Loucy (cell line): Measurements from ENCODE around the gene RHOA.
"Not testable (repeated sequence)": the region's sequence is repeated elsewhere in the genome, so short reads cannot be mapped to it uniquely, and the experiment has no call there.

Source experiments
- H2AFZ ChIP-seq: fragments of 200-600 bp; sonication (generic); 2 replicates; pipeline ENCODE4 v1.6.0; 2016; ENCODE audit warnings: antibody characterized with exemption, mild to moderate bottlenecking, low read length, moderate library complexity
- H3F3A ChIP-seq: fragments of 200-600 bp; 2 replicates; pipeline ENCODE4 v1.6.0; 2016; ENCODE audit warnings: antibody characterized with exemption, low read depth, mild to moderate bottlenecking
- H3K27me3 ChIP-seq: fragments of 200-600 bp; sonication (generic); 2 replicates; pipeline ENCODE4 v1.6.1; 2014; ENCODE audit warnings: low read length, mild to moderate bottlenecking; ENCODE audit not compliant: insufficient read depth, poor library complexity, severe bottlenecking
- H3K36me3 ChIP-seq: fragments of 200-600 bp; sonication (generic); 2 replicates; pipeline ENCODE4 v1.6.1; 2016; ENCODE audit warnings: low read length; ENCODE audit not compliant: insufficient read depth
- H3K4me1 ChIP-seq: fragments of 200-600 bp; sonication (generic); 2 replicates; pipeline ENCODE4 v1.5.1; 2014; ENCODE audit warnings: low read length, mild to moderate bottlenecking; ENCODE audit not compliant: insufficient read depth, poor library complexity, severe bottlenecking
- H3K4me2 ChIP-seq: fragments of 200-600 bp; sonication (generic); 2 replicates; pipeline ENCODE4 v1.6.0; 2014; ENCODE audit warnings: antibody characterized with exemption, low read length, low read depth, mild to moderate bottlenecking; ENCODE audit not compliant: poor library complexity, severe bottlenecking
- H3K4me3 ChIP-seq: fragments of 200-600 bp; sonication (generic); 2 replicates; pipeline ENCODE4 v1.5.1; 2014; ENCODE audit warnings: low read length, mild to moderate bottlenecking, mixed read lengths; ENCODE audit not compliant: poor library complexity, severe bottlenecking
- H3K79me2 ChIP-seq: fragments of 200-600 bp; sonication (generic); 2 replicates; pipeline ENCODE4 v1.6.1; 2014; ENCODE audit warnings: low read length; ENCODE audit not compliant: insufficient read depth
- H3K9ac ChIP-seq: fragments of 200-600 bp; sonication (generic); 2 replicates; pipeline ENCODE4 v1.6.0; 2014; ENCODE audit warnings: mild to moderate bottlenecking, low read depth, low read length, moderate library complexity; ENCODE audit not compliant: poor library complexity, severe bottlenecking
- H3K9me2 ChIP-seq: fragments of 200-600 bp; sonication (generic); replicated peaks from 2 replicates; pipeline ENCODE4 v1.6.1; 2016; ENCODE audit warnings: low read depth, low read length, mixed read lengths
- H3K9me3 ChIP-seq: fragments of 200-600 bp; sonication (generic); 2 replicates; pipeline ENCODE4 v1.6.1; 2014; ENCODE audit warnings: mild to moderate bottlenecking, antibody characterized with exemption, low read length, low read depth; ENCODE audit not compliant: insufficient read depth
- H4K20me1 ChIP-seq: fragments of 200-600 bp; sonication (generic); 2 replicates; pipeline ENCODE4 v1.6.0; 2014; ENCODE audit warnings: antibody characterized with exemption, low read length, mild to moderate bottlenecking; ENCODE audit not compliant: insufficient read depth, poor library complexity, severe bottlenecking
- EZH2phosphoT487 ChIP-seq: fragments of 200-600 bp; IDR thresholded peaks from 2 replicates; pipeline ENCODE4 v1.6.1; 2018; ENCODE audit warnings: antibody characterized with exemption, mild to moderate bottlenecking, moderate library complexity, borderline replicate concordance
- TF ChIP-seq, protein P1 (sequence below): fragments of 200-600 bp; sonication (generic); conservative IDR thresholded peaks from 2 replicates; pipeline ENCODE4 v1.5.1; 2014; ENCODE audit warnings: mild to moderate bottlenecking, antibody characterized with exemption, low read length

RHOA gene

DNA sequence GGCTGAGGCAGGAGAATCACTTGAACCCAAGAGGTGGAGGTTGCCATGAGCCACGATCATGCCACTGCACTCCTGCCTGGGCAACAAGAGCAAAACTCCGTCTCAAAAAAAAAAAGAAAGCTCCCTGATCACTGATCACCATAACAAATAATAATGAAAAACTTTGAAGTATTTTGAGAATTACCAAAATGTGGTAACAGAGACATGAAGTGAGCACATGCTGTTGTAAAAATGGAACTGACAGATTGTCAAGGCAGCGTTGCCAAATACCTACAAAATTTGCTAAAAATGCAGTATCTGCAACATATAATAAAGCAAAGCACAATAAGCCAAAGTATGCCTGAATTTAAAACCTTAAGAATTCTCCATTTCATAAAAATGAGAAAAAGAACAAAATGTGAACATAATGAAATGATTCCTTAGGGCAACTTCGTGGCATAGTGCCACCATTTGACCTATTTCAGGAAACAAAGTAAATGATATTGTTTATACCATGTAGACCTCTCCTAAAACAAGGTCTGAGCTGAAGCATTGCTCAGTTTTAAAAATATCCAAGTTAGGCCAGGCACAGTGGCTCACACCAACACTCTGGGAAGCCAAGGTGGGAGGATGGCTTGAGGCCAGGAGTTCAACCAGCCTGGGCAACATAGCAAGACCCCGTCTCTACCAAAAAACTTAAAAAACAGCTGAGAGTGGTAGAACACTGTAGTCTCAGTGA is 77.7 kb downstream of the RHOA start:
- Histone ChIP-seq H3K4me1 (peaks cover 15% of the 10 kb centered on the region), H3K79me2 (peaks cover 48% of the 10 kb centered on the region), H3K4me3 (no peak overlapping the region), H3K4me2 (peak overlapping the region; percentile 4), H3F3A (no peaks in the 10 kb centered on the region), H4K20me1 (peaks cover 3% of the 10 kb centered on the region), H3K27me3 (no peaks in the 10 kb centered on the region), H3K9ac (no peak overlapping the region), H3K9me2 (no peaks in the 10 kb centered on the region), H3K36me3 (peaks cover 51% of the 10 kb centered on the region), H3K9me3 (no peaks in the 10 kb centered on the region), H2AFZ (no peak overlapping the region)
- no peak for TF ChIP-seq EZH2phosphoT487
- TF ChIP-seq, protein P1, sequence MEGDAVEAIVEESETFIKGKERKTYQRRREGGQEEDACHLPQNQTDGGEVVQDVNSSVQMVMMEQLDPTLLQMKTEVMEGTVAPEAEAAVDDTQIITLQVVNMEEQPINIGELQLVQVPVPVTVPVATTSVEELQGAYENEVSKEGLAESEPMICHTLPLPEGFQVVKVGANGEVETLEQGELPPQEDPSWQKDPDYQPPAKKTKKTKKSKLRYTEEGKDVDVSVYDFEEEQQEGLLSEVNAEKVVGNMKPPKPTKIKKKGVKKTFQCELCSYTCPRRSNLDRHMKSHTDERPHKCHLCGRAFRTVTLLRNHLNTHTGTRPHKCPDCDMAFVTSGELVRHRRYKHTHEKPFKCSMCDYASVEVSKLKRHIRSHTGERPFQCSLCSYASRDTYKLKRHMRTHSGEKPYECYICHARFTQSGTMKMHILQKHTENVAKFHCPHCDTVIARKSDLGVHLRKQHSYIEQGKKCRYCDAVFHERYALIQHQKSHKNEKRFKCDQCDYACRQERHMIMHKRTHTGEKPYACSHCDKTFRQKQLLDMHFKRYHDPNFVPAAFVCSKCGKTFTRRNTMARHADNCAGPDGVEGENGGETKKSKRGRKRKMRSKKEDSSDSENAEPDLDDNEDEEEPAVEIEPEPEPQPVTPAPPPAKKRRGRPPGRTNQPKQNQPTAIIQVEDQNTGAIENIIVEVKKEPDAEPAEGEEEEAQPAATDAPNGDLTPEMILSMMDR: no peak

- H3K4me2 ChIP-seq: no peak overlapping the region
- H3K9me3 ChIP-seq: no peaks in the 10 kb centered on the region
- TF ChIP-seq, protein P1: no peak
- TF ChIP-seq EZH2phosphoT487: no peak
- H2AFZ ChIP-seq: no peak overlapping the region
- H3K9me2 ChIP-seq: no peaks in the 10 kb centered on the region
- H3K4me1 ChIP-seq: peaks cover 15% of the 10 kb centered on the region
- no peak overlapping the region for H3K4me3 ChIP-seq
- H3K27me3 ChIP-seq: no peaks in the 10 kb centered on the region
- H3K9ac ChIP-seq: no peak overlapping the region
- H4K20me1 ChIP-seq: peaks cover 3% of the 10 kb centered on the region
- H3F3A ChIP-seq: no peaks in the 10 kb centered on the region
- peaks cover 51% of the 10 kb centered on the region for H3K36me3 ChIP-seq
- H3K79me2 ChIP-seq: peaks cover 38% of the 10 kb centered on the region
Measured at GRCh38 chr3:49333091-49333490, 78.7 kb downstream of the RHOA start.

DNA sequence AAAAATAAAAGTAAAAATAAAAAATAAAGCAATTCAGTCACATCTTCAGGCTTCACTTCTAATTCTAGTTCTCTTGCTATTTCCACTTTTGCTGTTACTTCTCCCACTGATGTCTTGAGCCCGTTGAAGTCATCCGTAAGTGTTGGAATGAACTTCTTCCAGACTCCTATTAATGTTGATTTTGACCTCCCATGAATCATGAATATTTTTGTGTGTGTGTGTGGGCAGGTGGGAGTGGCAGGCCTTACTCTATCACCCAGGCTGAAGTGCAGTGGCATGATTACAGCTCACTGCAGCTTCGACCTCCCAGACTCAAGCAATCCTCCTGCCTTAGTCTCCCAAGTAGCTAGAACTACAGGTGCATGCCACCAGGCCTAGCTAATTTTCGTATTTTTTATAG is 82.6 kb downstream of the RHOA start:
- TF ChIP-seq, protein P1: no peak
- TF ChIP-seq EZH2phosphoT487: no peak
- Histone ChIP-seq H3K9me2 (no peaks in the 10 kb centered on the region), H3K9ac (no peak overlapping the region), H2AFZ (no peak overlapping the region), H3K4me1 (peaks cover 3% of the 10 kb centered on the region), H3F3A (no peaks in the 10 kb centered on the region), H3K9me3 (no peaks in the 10 kb centered on the region), H4K20me1 (no peaks in the 10 kb centered on the region), H3K4me2 (no peak overlapping the region), H3K27me3 (no peaks in the 10 kb centered on the region), H3K4me3 (no peak overlapping the region), H3K79me2 (peaks cover 3% of the 10 kb centered on the region; the same call in 1 of the 2 replicates), H3K36me3 (peaks cover 66% of the 10 kb centered on the region)

GRCh38 chr3:49328350-49328749 is 83.4 kb downstream of the RHOA start:
- not testable (repeated sequence) for H3K4me2 ChIP-seq, H3K9me2 ChIP-seq, H2AFZ ChIP-seq, H4K20me1 ChIP-seq, H3K79me2 ChIP-seq, H3K27me3 ChIP-seq, H3K4me1 ChIP-seq, H3F3A ChIP-seq, H3K9ac ChIP-seq, H3K9me3 ChIP-seq, H3K4me3 ChIP-seq
- H3K36me3 ChIP-seq: peaks cover 66% of the 10 kb centered on the region
